GM12891 (cell line): ENCODE results near the gene BLOC1S1.
A peak's percentile ranks its signal among the peaks of the same experiment; 100 is the strongest.

Experiments used
- DNase-seq: peaks from one replicate; pipeline ENCODE4 v3.0.0; 2011; ENCODE audit warnings: low spot score; ENCODE audit not compliant: insufficient read length
- FAIRE-seq: peaks from 2 replicates; lab custom pipeline; 2011; peaks lifted over from hg19 to GRCh38; lab: Jason Lieb, UNC
- PAX5 ChIP-seq: IDR thresholded peaks from 2 replicates; pipeline ENCODE4 v1.6.1; 2011; ENCODE audit warnings: low read length, moderate library complexity, mild to moderate bottlenecking; ENCODE audit not compliant: insufficient read depth, severe bottlenecking
- POLR2A ChIP-seq: IDR thresholded peaks from 2 replicates; pipeline ENCODE4 v1.6.1; 2011; ENCODE audit warnings: low read depth, low read length, control low read depth
- POLR2AphosphoS5 ChIP-seq: IDR thresholded peaks from 2 replicates; pipeline ENCODE4 v1.6.1; 2011; ENCODE audit warnings: low read depth, low read length, control low read depth
- POU2F2 ChIP-seq: IDR thresholded peaks from 2 replicates; pipeline ENCODE4 v1.6.1; 2011; ENCODE audit warnings: low read depth, mild to moderate bottlenecking, control low read depth, low read length, moderate library complexity
- SPI1 ChIP-seq: IDR thresholded peaks from 2 replicates; pipeline ENCODE4 v1.6.1; 2011; ENCODE audit warnings: low read depth, low read length, control low read depth
- TAF1 ChIP-seq: IDR thresholded peaks from 2 replicates; pipeline ENCODE4 v1.6.1; 2011; ENCODE audit warnings: low read depth, low read length, control low read depth

The BLOC1S1 gene

DNA sequence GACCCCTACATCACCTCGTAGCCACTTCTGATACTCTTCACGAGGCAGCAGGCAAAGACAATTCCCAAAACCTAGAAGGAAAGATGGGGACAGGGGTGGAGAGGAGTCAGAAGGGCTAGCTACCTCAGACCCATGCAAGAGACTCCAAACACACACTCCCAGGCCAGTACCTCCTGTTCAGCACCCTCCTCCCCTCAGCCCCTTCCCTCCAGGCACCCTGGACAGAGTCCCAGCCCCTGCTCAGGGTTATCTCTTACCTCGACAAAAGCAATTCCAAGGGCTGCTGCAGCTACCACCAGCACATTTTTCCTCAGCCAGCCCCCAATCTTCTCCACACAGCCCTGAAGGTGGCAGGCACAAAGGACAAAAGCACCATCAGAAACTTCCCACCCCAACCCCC, 9.7 kb downstream of the BLOC1S1 start:
- no peak for FAIRE-seq
- no peak for DNase-seq
- TF ChIP-seq PAX5 (no peak), POLR2AphosphoS5 (0 out of 2 replicates have a peak, but pooled peaks have one; percentile 13)

DNA sequence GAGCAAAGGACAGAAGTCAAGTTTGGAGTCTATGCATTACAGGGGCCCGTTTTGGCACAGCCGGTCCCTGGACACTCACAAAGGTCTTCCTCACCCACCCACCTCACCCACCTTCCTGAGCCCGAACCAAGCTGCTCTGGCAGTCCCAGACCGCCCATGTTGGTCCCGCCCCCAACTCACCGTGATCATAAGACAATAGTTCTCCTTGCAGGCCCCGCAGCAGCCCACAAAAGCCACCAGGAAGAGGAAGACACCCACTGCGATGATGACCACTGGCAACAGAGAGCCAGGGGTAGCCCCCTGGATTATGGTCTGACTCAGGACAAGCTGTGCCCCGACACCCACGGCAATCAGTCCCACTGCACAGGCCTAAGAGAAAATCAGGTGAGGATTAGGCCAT, 11.1 kb downstream of the BLOC1S1 start:
- DNase-seq (no peak), FAIRE-seq (no peak)
- TF ChIP-seq TAF1, result no peak
- TF ChIP-seq POLR2A, result no peak
- TF ChIP-seq PAX5, result no peak
- TF ChIP-seq POLR2AphosphoS5, result no peak
- no peak for TF ChIP-seq SPI1

DNA sequence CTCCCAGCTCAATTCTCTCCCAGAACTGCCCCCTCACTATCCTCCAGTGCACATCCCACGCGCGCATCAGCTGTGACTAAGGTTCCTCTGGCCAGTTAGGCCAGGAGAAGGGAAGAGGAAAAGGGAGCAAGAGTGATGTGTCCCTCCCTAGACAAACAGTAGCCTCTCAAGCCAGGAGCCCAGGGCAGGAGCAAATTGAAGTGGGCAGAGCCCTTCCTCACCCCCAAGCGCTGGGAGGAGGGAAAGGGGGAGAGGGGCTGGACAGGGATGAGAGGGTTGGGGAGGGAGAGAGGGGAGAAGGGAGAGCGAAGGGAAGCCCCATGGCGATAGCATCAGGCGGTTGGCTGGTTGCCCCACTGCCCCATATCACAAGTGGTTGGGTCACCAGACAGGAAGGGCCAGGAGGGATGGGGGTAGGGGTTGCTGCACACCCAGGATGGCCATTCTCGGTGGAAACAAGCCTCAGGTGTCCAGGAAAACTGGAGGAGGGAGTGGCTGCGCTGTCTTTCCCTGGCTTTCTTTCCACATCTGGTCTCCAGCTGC, 11.9 kb downstream of the BLOC1S1 start:
- no peak for DNase-seq
- TF ChIP-seq TAF1, result no peak
- TF ChIP-seq PAX5, result no peak
- no peak for TF ChIP-seq POU2F2
- TF ChIP-seq SPI1, result no peak
- TF ChIP-seq POLR2AphosphoS5, result no peak
- no peak for TF ChIP-seq POLR2A
- no peak for FAIRE-seq

DNA sequence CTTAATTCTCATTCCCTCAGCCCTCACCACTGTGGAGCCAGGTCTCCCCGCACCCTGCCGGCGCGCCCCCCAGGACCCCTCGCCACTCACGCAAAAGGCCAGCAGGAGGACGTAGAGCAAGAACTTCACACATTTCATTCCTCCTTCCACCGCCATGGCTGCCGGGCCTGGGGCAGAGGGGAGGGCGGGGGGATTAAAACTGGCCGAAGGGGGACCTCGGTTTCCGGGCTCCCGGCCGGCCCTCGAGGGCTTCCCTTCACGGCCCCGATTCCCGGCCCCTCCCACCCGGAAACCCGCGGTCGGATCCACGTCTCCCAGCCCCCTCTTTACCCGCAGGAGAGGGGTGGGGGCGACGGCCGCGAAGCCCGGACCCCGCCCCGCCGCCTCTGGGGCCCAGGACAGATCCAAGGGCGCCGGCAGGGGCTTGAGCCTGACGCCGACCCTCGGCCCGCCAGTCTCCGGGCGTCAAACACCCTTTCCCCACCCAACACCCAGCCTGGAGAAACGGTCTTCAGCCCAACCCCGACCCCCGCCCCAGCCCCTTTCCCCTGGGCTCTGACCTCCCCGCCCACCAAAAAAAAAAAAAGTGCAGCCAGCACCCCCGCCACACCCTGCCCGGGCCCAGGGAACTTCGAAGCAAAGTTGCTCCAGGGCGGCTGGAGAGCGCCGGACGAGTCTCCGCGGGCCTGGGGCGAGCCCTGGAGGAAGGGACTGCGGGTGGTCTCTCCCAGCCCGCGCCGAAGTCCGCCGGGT, 12.5 kb downstream of the BLOC1S1 start:
- FAIRE-seq, result no peak
- no peak for DNase-seq
- no peak for TF ChIP-seq SPI1
- no peak for TF ChIP-seq POU2F2
- TF ChIP-seq PAX5, result no peak
- TF ChIP-seq TAF1, result no peak
- TF ChIP-seq POLR2AphosphoS5, result no peak
- no peak for TF ChIP-seq POLR2A

DNA sequence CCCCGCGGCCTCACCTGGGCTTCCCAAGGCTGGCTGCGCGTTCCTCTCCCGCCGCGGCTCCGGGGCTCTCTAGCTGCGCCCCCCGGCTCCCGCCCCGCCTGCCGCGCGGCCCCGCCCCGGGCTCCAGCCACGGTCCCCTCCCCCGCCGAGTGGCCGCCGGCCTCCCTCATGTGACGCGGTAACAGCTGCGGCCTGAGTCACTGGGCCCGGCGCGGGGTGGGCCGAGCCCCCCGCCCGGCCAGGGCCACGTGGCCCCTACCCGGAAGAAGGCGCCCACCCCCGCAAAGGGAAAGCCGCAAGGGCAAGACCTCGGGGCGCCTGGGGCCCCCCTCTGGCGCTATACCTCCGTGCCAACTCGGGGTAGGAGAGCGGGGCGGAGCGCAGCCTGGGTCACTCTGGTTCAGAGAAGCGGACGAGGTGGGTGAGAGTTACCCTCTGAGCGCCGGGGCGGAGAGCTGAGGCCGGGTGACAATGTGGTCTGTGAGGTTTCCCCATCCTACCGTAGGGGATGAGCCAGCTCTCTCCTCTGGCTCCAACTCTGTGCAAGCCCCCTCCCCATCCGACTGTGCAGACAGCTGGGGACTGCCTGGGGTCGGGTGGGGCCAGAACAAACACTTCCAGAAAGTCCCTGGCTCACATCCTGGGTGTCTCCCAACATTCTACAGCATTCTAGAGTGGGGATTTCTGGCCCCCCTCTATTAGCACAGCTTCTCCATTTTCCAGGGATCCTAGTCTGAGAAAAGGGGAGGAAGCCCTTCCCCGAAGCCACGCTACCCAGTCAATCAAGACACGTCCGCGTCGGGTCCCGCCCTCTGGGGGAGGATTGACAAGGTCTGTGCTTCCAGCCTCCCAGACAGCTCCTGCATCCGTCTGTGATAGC, 13.3 kb downstream of the BLOC1S1 start, which contains the start of gene CD63:
TSS of gene CD63 (minus strand) at position 71 of the 880 bp plus-strand sequence. CDS start 668 bp downstream, outside the sequence.
- peak; percentile 94 for DNase-seq
- TF ChIP-seq TAF1, result no peak; the same call in 1 of the 2 replicates
- 0 out of 2 replicates have a peak, but pooled peaks have one; percentile 38 for TF ChIP-seq POLR2A
- TF ChIP-seq POU2F2, result peak; percentile 57; the same call in 1 of the 2 replicates
- TF ChIP-seq SPI1, result no peak
- TF ChIP-seq PAX5, result no peak
- TF ChIP-seq POLR2AphosphoS5, result peak; percentile 49; the same call in 1 of the 2 replicates
- FAIRE-seq, result peak; percentile 78

DNA sequence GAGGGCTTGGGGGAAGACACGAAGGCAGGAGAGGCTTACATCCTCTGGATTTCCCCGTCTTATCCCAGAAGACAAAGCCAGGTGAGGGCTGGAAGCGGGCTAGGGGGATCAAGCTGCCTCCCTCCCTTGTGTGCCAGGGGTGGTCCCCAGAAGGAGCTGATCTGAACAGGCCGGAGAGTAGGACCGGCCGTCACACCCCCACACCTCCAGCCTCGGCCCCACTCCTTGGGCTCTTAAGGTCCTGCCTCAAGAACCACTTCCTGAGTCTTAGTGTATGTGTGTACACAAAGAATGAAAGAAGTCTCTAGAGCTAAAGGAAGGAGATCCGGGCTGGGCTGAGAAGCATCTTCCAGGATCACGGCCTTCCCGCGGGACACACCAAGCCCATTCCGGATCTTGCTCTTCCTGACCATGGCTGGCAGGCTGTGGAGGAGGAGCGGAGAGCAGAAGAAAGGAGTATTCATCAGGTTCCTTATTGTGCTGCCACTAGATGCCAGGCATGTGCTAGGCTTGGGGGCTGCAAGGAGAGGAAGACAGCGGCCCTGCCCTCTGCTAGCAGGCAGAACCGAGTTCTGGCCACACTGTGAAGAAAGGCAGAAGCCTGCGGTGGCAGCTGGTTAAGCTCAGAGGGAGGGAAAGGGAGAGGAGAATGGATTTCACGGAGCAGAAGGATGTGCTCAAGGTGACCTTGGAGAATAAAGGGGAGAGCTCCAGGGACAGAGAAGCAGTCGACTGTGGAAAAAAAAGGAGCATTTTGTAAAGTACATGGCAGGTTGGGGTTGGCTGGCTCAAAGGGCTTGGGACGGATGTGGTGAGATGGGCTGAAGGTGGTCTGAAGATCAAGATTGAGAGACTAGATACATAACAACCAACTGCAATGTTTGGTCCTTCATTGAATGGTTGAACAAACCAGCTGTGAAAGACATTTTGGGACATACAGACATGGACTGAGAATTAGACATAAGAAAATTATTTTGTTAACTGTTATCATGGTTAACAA, 14.3 kb downstream of the BLOC1S1 start:
- FAIRE-seq (no peak), DNase-seq (no peak)
- TF ChIP-seq SPI1, result no peak
- no peak for TF ChIP-seq POLR2AphosphoS5
- TF ChIP-seq TAF1, result no peak
- no peak for TF ChIP-seq PAX5
- TF ChIP-seq POU2F2, result no peak
- TF ChIP-seq POLR2A, result no peak

DNA sequence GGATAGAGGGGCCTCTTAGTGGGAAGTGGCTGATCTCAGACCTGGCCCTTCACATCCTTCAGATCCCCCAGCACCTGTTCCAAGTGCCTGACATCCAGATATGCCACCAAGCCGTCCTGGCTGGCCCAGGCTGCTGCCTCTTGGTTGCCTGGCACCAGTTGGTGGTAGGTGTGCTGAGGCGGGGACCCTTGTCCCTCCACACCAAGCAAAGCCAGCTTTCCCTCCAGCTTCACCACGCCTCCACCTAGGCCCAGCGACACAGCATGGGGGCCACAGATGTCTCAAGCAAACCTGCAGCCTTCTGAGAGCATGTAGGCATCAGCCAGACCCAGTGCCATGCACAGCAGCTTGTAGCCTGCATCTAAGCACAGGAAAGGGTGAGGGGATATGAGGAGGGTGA, 16.4 kb downstream of the BLOC1S1 start:
- DNase-seq (no peak), FAIRE-seq (no peak)
- TF ChIP-seq POU2F2, result no peak
- TF ChIP-seq PAX5, result no peak
- TF ChIP-seq SPI1, result no peak
- TF ChIP-seq TAF1, result no peak
- TF ChIP-seq POLR2AphosphoS5, result no peak

DNA sequence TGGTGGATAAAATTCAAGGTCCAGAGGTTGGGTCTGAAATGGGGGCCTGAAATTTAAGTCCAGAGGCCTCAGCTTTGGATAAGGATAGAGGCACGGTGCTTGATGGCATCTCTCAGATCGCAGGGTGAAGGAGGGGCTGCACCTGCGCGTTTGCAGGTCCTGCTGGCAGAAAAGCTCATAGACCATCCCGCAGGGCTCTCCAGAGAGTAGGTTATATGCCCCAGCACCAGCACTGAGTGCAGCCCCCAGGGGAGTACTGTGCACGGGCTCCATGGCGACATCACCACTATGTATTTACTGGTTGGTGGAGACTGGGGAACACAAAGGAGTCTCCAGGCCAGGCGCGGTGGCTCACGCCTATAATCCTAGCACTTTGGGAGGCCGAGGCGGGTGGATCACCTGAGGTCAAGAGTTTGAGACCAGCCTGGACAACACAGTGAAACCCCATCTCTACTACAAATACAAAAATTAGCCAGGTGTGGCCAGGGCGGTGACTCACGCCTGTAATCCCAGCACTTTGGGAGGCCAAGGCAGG, 17.2 kb downstream of the BLOC1S1 start:
- DNase-seq (no peak), FAIRE-seq (no peak)
- TF ChIP-seq POLR2A (no peak), PAX5 (no peak), TAF1 (no peak), POU2F2 (no peak), SPI1 (no peak), POLR2AphosphoS5 (no peak)

DNA sequence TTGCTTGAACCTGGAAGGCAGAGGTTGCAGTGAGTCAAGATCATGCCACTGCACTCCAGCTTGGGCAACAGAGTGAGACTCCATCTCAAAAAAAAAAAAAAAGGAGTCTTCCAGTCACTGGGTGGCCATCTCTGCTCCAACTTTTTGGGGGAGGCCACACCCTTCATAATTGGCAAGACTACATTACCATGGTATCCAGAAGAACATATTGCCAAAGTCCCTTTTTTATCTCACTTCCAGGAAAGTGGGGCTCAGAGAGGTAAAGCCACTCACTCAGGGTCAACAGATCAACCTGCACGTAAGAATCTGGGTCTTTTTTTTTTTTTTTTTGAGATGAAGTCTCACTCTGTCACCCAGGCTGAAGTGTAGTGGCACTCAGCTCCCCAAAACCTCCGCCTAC, 18.0 kb downstream of the BLOC1S1 start:
- no peak for FAIRE-seq
- TF ChIP-seq PAX5, result no peak
- no peak for DNase-seq
